ENCODE measurements around the gene SPATS2L.

DNA sequence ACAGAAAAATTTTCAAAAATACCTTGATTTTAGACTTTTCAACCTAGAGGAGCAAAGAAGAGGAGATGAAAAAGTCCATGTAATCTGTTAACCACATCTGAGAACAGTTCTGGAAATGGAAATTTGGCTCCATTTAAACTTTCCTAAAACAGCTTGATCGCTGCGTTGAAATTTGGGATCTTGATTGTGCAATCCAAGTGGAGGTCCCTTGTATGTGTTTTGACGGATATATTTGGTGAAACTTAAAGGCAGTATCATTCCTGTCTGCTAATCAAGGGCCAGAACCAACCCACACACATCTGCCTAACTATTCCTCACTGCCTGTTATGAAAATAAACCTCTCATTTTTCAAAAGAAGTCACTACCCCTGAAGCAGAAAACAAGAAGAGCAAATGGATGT lies 46.6 kb downstream of the SPATS2L start:
- TF ChIP-seq, protein P1, sequence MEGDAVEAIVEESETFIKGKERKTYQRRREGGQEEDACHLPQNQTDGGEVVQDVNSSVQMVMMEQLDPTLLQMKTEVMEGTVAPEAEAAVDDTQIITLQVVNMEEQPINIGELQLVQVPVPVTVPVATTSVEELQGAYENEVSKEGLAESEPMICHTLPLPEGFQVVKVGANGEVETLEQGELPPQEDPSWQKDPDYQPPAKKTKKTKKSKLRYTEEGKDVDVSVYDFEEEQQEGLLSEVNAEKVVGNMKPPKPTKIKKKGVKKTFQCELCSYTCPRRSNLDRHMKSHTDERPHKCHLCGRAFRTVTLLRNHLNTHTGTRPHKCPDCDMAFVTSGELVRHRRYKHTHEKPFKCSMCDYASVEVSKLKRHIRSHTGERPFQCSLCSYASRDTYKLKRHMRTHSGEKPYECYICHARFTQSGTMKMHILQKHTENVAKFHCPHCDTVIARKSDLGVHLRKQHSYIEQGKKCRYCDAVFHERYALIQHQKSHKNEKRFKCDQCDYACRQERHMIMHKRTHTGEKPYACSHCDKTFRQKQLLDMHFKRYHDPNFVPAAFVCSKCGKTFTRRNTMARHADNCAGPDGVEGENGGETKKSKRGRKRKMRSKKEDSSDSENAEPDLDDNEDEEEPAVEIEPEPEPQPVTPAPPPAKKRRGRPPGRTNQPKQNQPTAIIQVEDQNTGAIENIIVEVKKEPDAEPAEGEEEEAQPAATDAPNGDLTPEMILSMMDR (conservative IDR thresholded peaks at IDR 0.05 in 1 of 2, IDR thresholded peaks at IDR 0.05 in 1 of 2; ENCODE audit: extremely low read depth in 1 of 2, insufficient read depth in 1 of 2, low read depth in 1 of 2, low read length in 2 of 2), result no peak
- no peak for TF ChIP-seq EZH2 (IDR thresholded peaks at IDR 0.05; ENCODE audit: borderline replicate concordance, low read length)
